H9 (cell line): ENCODE results near the gene NPAS1. TPM values are rescaled to one million over a fixed set of nuclear protein-coding genes. Genes with fewer than 3 reads are reported as not detected.

ENCODE experiments used
- DNase-seq: peaks from one replicate; pipeline ENCODE4 v3.0.0-alpha.2; 2017
- H2AFZ ChIP-seq: one replicate; pipeline ENCODE4 v1.6.1; 2013; ENCODE audit warnings: mild to moderate bottlenecking, low read length, control low read depth, moderate library complexity
- H2AK5ac ChIP-seq: 2 replicates; pipeline ENCODE4 v1.6.1; 2013; ENCODE audit warnings: low read length, control low read depth, mixed read lengths; ENCODE audit not compliant: insufficient read length
- H2BK120ac ChIP-seq: one replicate; pipeline ENCODE4 v1.6.1; 2013; ENCODE audit warnings: low read depth, mild to moderate bottlenecking, low read length, control low read depth, inconsistent platforms; ENCODE audit not compliant: poor library complexity, severe bottlenecking
- H2BK12ac ChIP-seq: 2 replicates; pipeline ENCODE4 v1.6.1; 2013; ENCODE audit warnings: low read length, control low read depth, mixed read lengths, low read depth; ENCODE audit not compliant: insufficient read length
- H2BK15ac ChIP-seq: 2 replicates; pipeline ENCODE4 v1.6.1; 2013; ENCODE audit warnings: low read depth, low read length, control low read depth
- H2BK20ac ChIP-seq: one replicate; pipeline ENCODE4 v1.6.1; 2013; ENCODE audit warnings: low read depth, mild to moderate bottlenecking, low read length, control low read depth, inconsistent platforms; ENCODE audit not compliant: poor library complexity, severe bottlenecking
- H2BK5ac ChIP-seq: 2 replicates; pipeline ENCODE4 v1.6.1; 2013; ENCODE audit warnings: low read length, control low read depth, mixed read lengths; ENCODE audit not compliant: insufficient read length
- H3K14ac ChIP-seq: 2 replicates; pipeline ENCODE4 v1.6.1; 2013; ENCODE audit warnings: low read length, control low read depth; ENCODE audit not compliant: insufficient read depth
- H3K18ac ChIP-seq: 2 replicates; pipeline ENCODE4 v1.6.1; 2013; ENCODE audit warnings: low read depth, mild to moderate bottlenecking, mixed read lengths, low read length, control low read depth; ENCODE audit not compliant: insufficient read length
- H3K23ac ChIP-seq: 2 replicates; pipeline ENCODE4 v1.6.1; 2013; ENCODE audit warnings: low read length, control low read depth, mixed read lengths, low read depth; ENCODE audit not compliant: insufficient read length
- H3K23me2 ChIP-seq: 2 replicates; pipeline ENCODE4 v1.6.1; 2013; ENCODE audit warnings: low read depth, mild to moderate bottlenecking, mixed read lengths, low read length, control low read depth; ENCODE audit not compliant: insufficient read length, poor library complexity, severe bottlenecking
- H3K27ac ChIP-seq: 2 replicates; pipeline ENCODE4 v1.5.1; 2013; ENCODE audit warnings: low read length, control low read depth, mixed read lengths, low read depth; ENCODE audit not compliant: insufficient read length
- H3K27me3 ChIP-seq: 2 replicates; pipeline ENCODE4 v1.6.1; 2013; ENCODE audit warnings: low read length, control low read depth, inconsistent platforms; ENCODE audit not compliant: insufficient read depth
- H3K4ac ChIP-seq: 2 replicates; pipeline ENCODE4 v1.6.1; 2013; ENCODE audit warnings: low read depth, mild to moderate bottlenecking, control low read depth, inconsistent platforms, low read length, moderate library complexity
- H3K4me1 ChIP-seq: 2 replicates; pipeline ENCODE4 v1.6.1; 2013; ENCODE audit warnings: low read length, control low read depth, inconsistent platforms; ENCODE audit not compliant: insufficient read depth
- H3K4me2 ChIP-seq: 2 replicates; pipeline ENCODE4 v1.6.1; 2013; ENCODE audit warnings: low read length, control low read depth, mixed read lengths; ENCODE audit not compliant: insufficient read length, insufficient read depth
- H3K56ac ChIP-seq: 2 replicates; pipeline ENCODE4 v1.6.1; 2013; ENCODE audit warnings: low read depth, mild to moderate bottlenecking, mixed read lengths, low read length, control low read depth; ENCODE audit not compliant: insufficient read length
- H3K79me1 ChIP-seq: 2 replicates; pipeline ENCODE4 v1.6.1; 2013; ENCODE audit warnings: low read depth, mild to moderate bottlenecking, moderate library complexity, low read length, control low read depth, inconsistent platforms; ENCODE audit not compliant: insufficient read depth, poor library complexity, severe bottlenecking
- H3K79me2 ChIP-seq: 2 replicates; pipeline ENCODE4 v1.6.1; 2013; ENCODE audit warnings: low read length, control low read depth, inconsistent platforms; ENCODE audit not compliant: insufficient read depth
- H3K9ac ChIP-seq: 2 replicates; pipeline ENCODE4 v1.6.1; 2013; ENCODE audit warnings: low read length, control low read depth, mixed read lengths; ENCODE audit not compliant: insufficient read length; ENCODE audit errors: extremely low read depth
- H3K9me3 ChIP-seq: one replicate; pipeline ENCODE4 v1.6.1; 2013; ENCODE audit warnings: low read depth, low read length, inconsistent platforms; ENCODE audit not compliant: control insufficient read depth
- H3T11ph ChIP-seq: one replicate; pipeline ENCODE4 v1.6.1; 2013; ENCODE audit warnings: mild to moderate bottlenecking, low read length, control low read depth, inconsistent platforms
- H4K20me1 ChIP-seq: one replicate; pipeline ENCODE4 v1.6.1; 2013; ENCODE audit not compliant: control insufficient read depth, insufficient read length, insufficient read depth
- H4K5ac ChIP-seq: 2 replicates; pipeline ENCODE4 v1.6.1; 2013; ENCODE audit warnings: low read depth, mild to moderate bottlenecking, mixed read lengths, low read length, control low read depth; ENCODE audit not compliant: insufficient read length
- H4K8ac ChIP-seq: replicated peaks from 2 replicates; pipeline ENCODE4 v1.6.1; 2013; ENCODE audit warnings: low read length, control low read depth, mixed read lengths, low read depth; ENCODE audit not compliant: insufficient read length
- H4K91ac ChIP-seq: 2 replicates; pipeline ENCODE4 v1.6.1; 2013; ENCODE audit warnings: low read depth, mild to moderate bottlenecking, moderate library complexity, mixed read lengths, low read length, control low read depth; ENCODE audit not compliant: insufficient read length
- H3K27ac Mint-ChIP-seq, 3 experiments: 2 replicates in 2 of 3; 3 replicates in 1 of 3; pipeline ENCODE4 v1.8.0; 2020 to 2021; ENCODE audit warnings: mixed read lengths in 3 of 3, mild to moderate bottlenecking in 1 of 3, moderate library complexity in 1 of 3
- H3K27me3 Mint-ChIP-seq: 2 replicates; pipeline ENCODE4 v1.8.0; 2021; ENCODE audit warnings: low read depth, mild to moderate bottlenecking, moderate library complexity, mixed read lengths
- H3K36me3 Mint-ChIP-seq, 3 experiments: 2 replicates in 2 of 3; 3 replicates in 1 of 3; pipeline ENCODE4 v1.8.0; 2020 to 2021; ENCODE audit warnings: low read depth in 3 of 3, mixed read lengths in 3 of 3; ENCODE audit not compliant: insufficient read depth in 1 of 3
- H3K4me1 Mint-ChIP-seq, 2 experiments: 2 replicates each; pipeline ENCODE4 v1.8.0; 2020; ENCODE audit warnings: mixed read lengths in 2 of 2
- H3K4me3 Mint-ChIP-seq, 2 experiments: 2 replicates in 1 of 2; 3 replicates in 1 of 2; pipeline ENCODE4 v1.8.0; 2020 to 2021; ENCODE audit warnings: mild to moderate bottlenecking in 2 of 2, mixed read lengths in 2 of 2, moderate library complexity in 1 of 2
- H3K9me3 Mint-ChIP-seq, 2 experiments: 2 replicates in 1 of 2; 3 replicates in 1 of 2; pipeline ENCODE4 v1.8.0; 2020; ENCODE audit warnings: mild to moderate bottlenecking in 2 of 2, mixed read lengths in 2 of 2, moderate library complexity in 1 of 2
- CTCF ChIP-seq: fragments of 200-600 bp; sonication (generic); conservative IDR thresholded peaks from 3 replicates; pipeline ENCODE4 v1.8.0; 2021; ENCODE audit warnings: antibody characterized with exemption, mild to moderate bottlenecking
- WGBS: extraction: QIAGEN DNeasy Blood & Tissue Kit; methylation state at CpG from one replicate; pipeline ENCODE4 v1.1.7; 2013; ENCODE audit warnings: missing lambda C conversion rate, low lambda C conversion rate, mixed read lengths; ENCODE audit not compliant: insufficient read length; ENCODE audit errors: extremely low coverage; 5-methylcytosine and 5-hydroxymethylcytosine counted together
- total RNA-seq: library from RNA; stranded (reverse); gene quantifications from 2 replicates; pipeline ENCODE4 v1.2.1, GENCODE V29; 2021

The NPAS1 gene
- total RNA-seq, 1 experiment from 2014 or later: 17.8 TPM

GRCh38 chr19:46972311-46972710 is 47.3 kb upstream of the NPAS1 start:
- no peaks in the 10 kb centered on the region for H3K27me3 Mint-ChIP-seq
- Histone ChIP-seq H4K91ac (no peak overlapping the region), H2BK15ac (no peak overlapping the region), H2BK5ac (no peak overlapping the region), H3T11ph (no peak overlapping the region), H2BK20ac (no peak overlapping the region), H3K4ac (no peak overlapping the region), H3K56ac (no peak overlapping the region), H4K8ac (no peak overlapping the region), H4K5ac (no peak overlapping the region), H3K79me1 (no peaks in the 10 kb centered on the region), H2BK12ac (no peak overlapping the region), H3K79me2 (no peaks in the 10 kb centered on the region), H2BK120ac (no peak overlapping the region), H4K20me1 (no peaks in the 10 kb centered on the region), H2AFZ (no peak overlapping the region), H3K4me2 (no peak overlapping the region), H3K27me3 (no peaks in the 10 kb centered on the region), H3K4me1 (peaks cover 7% of the 10 kb centered on the region; the same call in 1 of the 2 replicates), H3K18ac (no peak overlapping the region), H3K27ac (no peak overlapping the region), H3K14ac (no peak overlapping the region), H2AK5ac (no peak overlapping the region), H3K23ac (no peak overlapping the region), H3K23me2 (no peaks in the 10 kb centered on the region), H3K9ac (no peak overlapping the region), H3K9me3 (no peaks in the 10 kb centered on the region)
- TF ChIP-seq CTCF: no peak
- no CpG with 5 or more reads among the region's 7 CpGs for WGBS
- peak overlapping the region in 2 of 3 experiments; percentile 62 to 68; a peak in 2 of 7 replicates for H3K27ac Mint-ChIP-seq
- DNase-seq: no peak
- peaks cover 0 to 3% (median 0%) of the 10 kb centered on the region in 3 experiments; a peak in 3 of 7 replicates for H3K36me3 Mint-ChIP-seq
- no peak overlapping the region for H3K4me3 Mint-ChIP-seq
- H3K4me1 Mint-ChIP-seq: peaks cover 21 to 25% of the 10 kb centered on the region in 2 experiments
- no peaks in the 10 kb centered on the region for H3K9me3 Mint-ChIP-seq
